A673 (cell line): ENCODE data around the gene FBLN2. TPM values are rescaled to one million over a fixed set of nuclear protein-coding genes. Genes with fewer than 3 reads are reported as not detected.

ENCODE experiments used
- BruUV-seq: library from RNA; stranded (reverse); fragments of 400-500 nt; replicated peaks from 2 replicates; lab custom pipeline; 2021; lab: Mats Ljungman, UMichigan
- CTCF ChIA-PET: fragments of 300-600 bp; sonication (Branson Sonifier 250); formaldehyde crosslinking; loops from one replicate; lab custom pipeline; 2022; ENCODE audit warnings: antibody characterized with exemption; lab: Charles Lee
- POLR2A ChIA-PET: fragments of 300-600 bp; sonication (Branson Sonifier 250); formaldehyde crosslinking; loops from one replicate; lab custom pipeline; 2022; ENCODE audit warnings: antibody characterized with exemption; ENCODE audit not compliant: low non-redundant PET; lab: Charles Lee
- DNase-seq: peaks from one replicate; pipeline ENCODE4 v3.0.0-alpha.2; 2015; ENCODE audit warnings: low spot score
- H3K27ac ChIP-seq: fragments of 200-600 bp; sonication (generic); 2 replicates; pipeline ENCODE4 v1.5.1; 2016; ENCODE audit warnings: mixed run types, low read depth, mild to moderate bottlenecking, mixed read lengths, antibody characterized with exemption, low read length; ENCODE audit not compliant: poor library complexity, severe bottlenecking
- H3K27me3 ChIP-seq: fragments of 200-600 bp; sonication (generic); replicated peaks from 2 replicates; pipeline ENCODE4 v1.6.1; 2017; ENCODE audit warnings: mixed run types, low read depth, mild to moderate bottlenecking, mixed read lengths, antibody characterized with exemption, low read length; ENCODE audit not compliant: insufficient read depth, poor library complexity
- H3K36me3 ChIP-seq: fragments of 200-600 bp; sonication (generic); 2 replicates; pipeline ENCODE4 v1.6.1; 2016; ENCODE audit warnings: mixed run types, mild to moderate bottlenecking, mixed read lengths, antibody characterized with exemption, low read length; ENCODE audit not compliant: insufficient read depth, poor library complexity, severe bottlenecking
- H3K4me1 ChIP-seq: fragments of 200-600 bp; sonication (generic); 2 replicates; pipeline ENCODE4 v1.6.1; 2017; ENCODE audit warnings: mixed run types, mild to moderate bottlenecking, mixed read lengths, antibody characterized with exemption, low read length; ENCODE audit not compliant: insufficient read depth, poor library complexity, severe bottlenecking
- H3K4me3 ChIP-seq: fragments of 200-600 bp; sonication (generic); 2 replicates; pipeline ENCODE4 v1.5.1; 2016; ENCODE audit warnings: low read depth, mixed run types, mild to moderate bottlenecking, mixed read lengths, low read length; ENCODE audit not compliant: poor library complexity, severe bottlenecking
- H3K9me3 ChIP-seq: fragments of 200-600 bp; sonication (generic); 2 replicates; pipeline ENCODE4 v1.6.1; 2016; ENCODE audit warnings: mixed run types, low read depth, mild to moderate bottlenecking, mixed read lengths, antibody characterized with exemption, low read length; ENCODE audit not compliant: poor library complexity, severe bottlenecking
- CTCF ChIP-seq: fragments of 300-800, 200-600 bp; sonication (generic); conservative IDR thresholded peaks from 2 replicates; pipeline ENCODE4 v1.5.1; 2017; ENCODE audit warnings: low read depth, mild to moderate bottlenecking, antibody characterized with exemption, low read length, moderate library complexity, mixed read lengths
- EZH2 ChIP-seq: fragments of 200-600 bp; sonication (generic); IDR thresholded peaks from 2 replicates; pipeline ENCODE4 v1.6.1; 2017; ENCODE audit warnings: borderline replicate concordance, low read depth, mild to moderate bottlenecking, mixed read lengths, antibody characterized with exemption, low read length; ENCODE audit not compliant: poor library complexity, severe bottlenecking
- intact Hi-C: fragments of 100-400 bp; cut with micrococcal nuclease; formaldehyde crosslinking; loops from one replicate; pipeline ENCODE4 v1.10.0; 2022; ENCODE audit not compliant: unreplicated experiment
- total RNA-seq: library from RNA; stranded (reverse); gene quantifications from 2 replicates; pipeline ENCODE4 v1.2.3, GENCODE V29; 2021

FBLN2 gene
- total RNA-seq, 1 experiment from 2014 or later = 0.71 TPM

- no peak overlapping the region for H3K27ac ChIP-seq
- no peak for TF ChIP-seq CTCF
- no peak for TF ChIP-seq EZH2
- no peaks in the 10 kb centered on the region for H3K27me3 ChIP-seq
- no peak for DNase-seq
- POLR2A ChIA-PET = no interaction called here
- CTCF ChIA-PET = no interaction called here
- H3K4me3 ChIP-seq = no peak overlapping the region
- no peaks in the 10 kb centered on the region for H3K9me3 ChIP-seq
- H3K4me1 ChIP-seq = no peaks in the 10 kb centered on the region
- no peaks in the 10 kb centered on the region for H3K36me3 ChIP-seq
- intact Hi-C loops = no loop called here
- BruUV-seq = no TSS peak
Measured at GRCh38 chr3:13617981-13618380, 69.1 kb downstream of the FBLN2 start.

GRCh38 chr3:13618836-13619235, 69.9 kb downstream of the FBLN2 start:
- intact Hi-C loops = no loop called here
- Histone ChIP-seq H3K36me3 (no peaks in the 10 kb centered on the region), H3K4me3 (no peak overlapping the region), H3K27me3 (no peaks in the 10 kb centered on the region), H3K4me1 (no peaks in the 10 kb centered on the region), H3K27ac (no peak overlapping the region), H3K9me3 (no peaks in the 10 kb centered on the region)
- POLR2A ChIA-PET = no interaction called here
- no peak for DNase-seq
- CTCF ChIA-PET = no interaction called here
- TF ChIP-seq CTCF (no peak), EZH2 (no peak)
- no TSS peak for BruUV-seq

- Histone ChIP-seq H3K27me3 (no peaks in the 10 kb centered on the region), H3K4me1 (no peaks in the 10 kb centered on the region), H3K36me3 (no peaks in the 10 kb centered on the region), H3K4me3 (no peak overlapping the region), H3K27ac (no peak overlapping the region), H3K9me3 (no peaks in the 10 kb centered on the region)
- intact Hi-C loops = no loop called here
- POLR2A ChIA-PET = no interaction called here
- CTCF ChIA-PET = no interaction called here
- DNase-seq = no peak
- TF ChIP-seq CTCF = no peak
- TF ChIP-seq EZH2 = no peak
- no TSS peak for BruUV-seq
Measured at GRCh38 chr3:13619661-13620230, 70.8 kb downstream of the FBLN2 start.
